GM18499 (cell line): Measurements from ENCODE around the gene AGGF1.
A peak's percentile ranks its signal among the peaks of the same experiment; 100 is the strongest.
"Not testable (repeated sequence)": the region's sequence is repeated elsewhere in the genome, so short reads cannot be mapped to it uniquely, and the experiment has no call there.

Source experiments
- ATAC-seq: cut with Tn5 transposase; IDR thresholded peaks from one replicate; pipeline ENCODE4 v1.9.1; 2021; ENCODE audit warnings: moderate number of reproducible peaks; ENCODE audit not compliant: insufficient read depth, unreplicated experiment

Gene AGGF1

GRCh38 chr5:77030097-77031071, at the start of gene AGGF1:
Gene AGGF1 (plus strand): TSS chr5:77030404. CDS start chr5:77030767, 363 bp downstream.
- peak; percentile 88 for ATAC-seq

- ATAC-seq = no peak
Measured at GRCh38 chr5:76980518-76981144, 49.6 kb upstream of the AGGF1 start.

GRCh38 chr5:76982450-76982849, 47.8 kb upstream of the AGGF1 start:
- no peak for ATAC-seq

- no peak for ATAC-seq
Measured at GRCh38 chr5:76983468-76983867, 46.7 kb upstream of the AGGF1 start.

GRCh38 chr5:76986825-76987526, 43.2 kb upstream of the AGGF1 start:
- no peak for ATAC-seq

GRCh38 chr5:76990899-76991459, 39.2 kb upstream of the AGGF1 start:
- no peak for ATAC-seq

GRCh38 chr5:76993436-76993835, 36.8 kb upstream of the AGGF1 start:
- not testable (repeated sequence) for ATAC-seq

- ATAC-seq = no peak
Measured at GRCh38 chr5:76994337-76994736, 35.9 kb upstream of the AGGF1 start.

- ATAC-seq = not testable (repeated sequence)
Measured at GRCh38 chr5:76998251-76998650, 32.0 kb upstream of the AGGF1 start.

- no peak for ATAC-seq
Measured at GRCh38 chr5:76999451-76999850, 30.8 kb upstream of the AGGF1 start.

- no peak for ATAC-seq
Measured at GRCh38 chr5:77003246-77003645, 27.0 kb upstream of the AGGF1 start.

- ATAC-seq = no peak
Measured at GRCh38 chr5:77006124-77006523, 24.1 kb upstream of the AGGF1 start.

- no peak for ATAC-seq
Measured at GRCh38 chr5:77008413-77008812, 21.8 kb upstream of the AGGF1 start.

GRCh38 chr5:77010243-77010642, 20.0 kb upstream of the AGGF1 start:
- ATAC-seq = no peak

- no peak for ATAC-seq
Measured at GRCh38 chr5:77011498-77011897, 18.7 kb upstream of the AGGF1 start.

GRCh38 chr5:77012601-77013000, 17.6 kb upstream of the AGGF1 start:
- no peak for ATAC-seq

- no peak for ATAC-seq
Measured at GRCh38 chr5:77015938-77016569, 14.2 kb upstream of the AGGF1 start.

- ATAC-seq = no peak
Measured at GRCh38 chr5:77016962-77017361, 13.2 kb upstream of the AGGF1 start.

- ATAC-seq = no peak
Measured at GRCh38 chr5:77017668-77018067, 12.5 kb upstream of the AGGF1 start.
